ENCODE results near the gene ZNF17.

GRCh38 chr19:57366776-57367175 lies 44.2 kb upstream of the ZNF17 start:
- TF ChIP-seq POLR2AphosphoS5 (IDR thresholded peaks at IDR 0.05; ENCODE audit: low read depth, low read length) (no peak), POLR2A (IDR thresholded peaks at IDR 0.05; ENCODE audit: low read depth, low read length) (no peak), SPI1 (IDR thresholded peaks at IDR 0.05; ENCODE audit: low read depth, low read length) (no peak), TAF1 (IDR thresholded peaks at IDR 0.05; ENCODE audit: low read depth, low read length) (no peak), POU2F2 (IDR thresholded peaks at IDR 0.05; ENCODE audit: low read depth, low read length) (no peak), PAX5 (IDR thresholded peaks at IDR 0.05; ENCODE audit: insufficient read depth, low read length, severe bottlenecking) (no peak)

Data from GM12891 (cell line).